Ascending aorta (tissue), 2 donors: ENCODE data around the gene TBXA2R. TPM values are rescaled to one million over a fixed set of nuclear protein-coding genes. Genes with fewer than 3 reads are reported as not detected.

Experiments used
- DNase-seq, 2 donors: peaks; one replicate each; pipeline ENCODE4 v3.0.0-alpha.2; 2019; ENCODE audit warnings: low spot score in 2 of 2
- H3K27ac ChIP-seq, 2 donors: fragments of 200-600 bp; sonication (generic); one replicate each; pipeline ENCODE4 v1.5.1; 2016 to 2017; ENCODE audit warnings: mild to moderate bottlenecking in 1 of 2
- H3K27me3 ChIP-seq: fragments of 200-600 bp; sonication (generic); one replicate; pipeline ENCODE4 v1.5.1; 2017
- H3K36me3 ChIP-seq, 2 donors: fragments of 200-600 bp; sonication (generic); one replicate each; pipeline ENCODE4 v1.5.1; 2016
- H3K4me1 ChIP-seq, 2 donors: fragments of 200-600 bp; sonication (generic); one replicate each; pipeline ENCODE4 v1.5.1; 2016 to 2017; ENCODE audit warnings: mild to moderate bottlenecking in 1 of 2
- H3K4me3 ChIP-seq, 2 donors: fragments of 200-600 bp; sonication (generic); one replicate each; pipeline ENCODE4 v1.5.1; 2016 to 2017; ENCODE audit warnings: mild to moderate bottlenecking in 1 of 2
- H3K9me3 ChIP-seq, 2 donors: fragments of 200-600 bp; sonication (generic); one replicate each; pipeline ENCODE4 v1.5.1; 2016
- intact Hi-C: fragments of 100-400 bp; cut with DNase I; formaldehyde crosslinking; loops from one replicate; pipeline ENCODE4 v1.15.1; 2023
- total RNA-seq: library from RNA; depleted of rRNA; stranded (reverse); fragments of >200 nt; gene quantifications from one replicate; pipeline ENCODE4 v1.1.0, GENCODE V29; 2016
- TF ChIP-seq, protein P1 (sequence below), 3 experiments: fragments of 200-600 bp in 2 of 3; fragments of 450-650 bp in 1 of 3; sonication (generic) in 2 of 3; IDR thresholded peaks; one replicate each; pipeline ENCODE4 v1.5.1; 2016 to 2019; ENCODE audit warnings: antibody characterized with exemption in 3 of 3, mild to moderate bottlenecking in 1 of 3, moderate library complexity in 1 of 3

The TBXA2R gene
- total RNA-seq, 1 donor from 2014 or later, result 37.8 TPM

DNA sequence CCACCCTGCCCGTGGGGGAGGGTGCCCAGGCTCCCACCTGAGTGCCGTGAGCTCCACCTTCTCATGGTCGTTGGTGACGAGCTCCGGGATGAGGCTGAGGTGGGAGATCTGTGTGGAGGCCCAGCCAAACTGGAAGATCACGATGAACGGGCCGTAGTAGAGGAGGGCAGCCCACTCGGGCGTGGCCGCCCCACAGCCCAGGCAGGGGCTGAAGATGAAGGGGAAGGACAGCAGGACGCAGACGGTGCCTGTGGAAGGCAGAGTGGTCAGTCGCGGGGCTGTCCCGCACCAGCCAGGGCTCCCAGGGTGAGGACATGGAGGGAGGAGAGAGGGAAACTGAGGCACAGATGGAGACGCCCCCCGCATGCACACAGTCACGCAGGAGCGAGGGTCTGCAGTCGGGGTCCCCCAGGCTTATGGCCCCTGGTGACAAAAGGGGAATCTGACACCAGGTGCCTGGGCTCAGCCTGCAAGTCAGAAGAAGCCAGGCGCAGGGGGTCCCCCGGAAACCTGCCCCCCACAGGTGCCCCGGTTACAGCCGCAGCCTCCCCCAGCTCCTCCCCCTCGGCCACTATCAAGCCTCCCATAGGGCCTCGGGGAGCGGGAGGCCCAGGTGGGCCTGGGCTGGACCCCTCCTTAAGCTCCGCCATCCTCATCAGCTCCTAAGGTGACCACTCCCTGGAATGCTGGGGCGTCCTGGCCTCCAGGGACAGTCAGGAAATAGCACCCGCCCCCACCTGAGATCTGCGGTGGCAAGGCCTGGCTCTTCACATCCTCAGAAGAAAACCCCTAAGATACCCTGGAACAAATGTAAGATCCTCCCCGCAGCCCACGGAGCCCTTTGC is 55.5 kb downstream of the TBXA2R start:
- Histone ChIP-seq H3K27me3 (no peaks in the 10 kb centered on the region), H3K27ac (no peak overlapping the region), H3K9me3 (no peaks in the 10 kb centered on the region), H3K36me3 (peaks cover 7 to 16% of the 10 kb centered on the region in 2 donors), H3K4me1 (peaks cover 4 to 12% of the 10 kb centered on the region in 2 donors), H3K4me3 (no peak overlapping the region)
- TF ChIP-seq, protein P1, sequence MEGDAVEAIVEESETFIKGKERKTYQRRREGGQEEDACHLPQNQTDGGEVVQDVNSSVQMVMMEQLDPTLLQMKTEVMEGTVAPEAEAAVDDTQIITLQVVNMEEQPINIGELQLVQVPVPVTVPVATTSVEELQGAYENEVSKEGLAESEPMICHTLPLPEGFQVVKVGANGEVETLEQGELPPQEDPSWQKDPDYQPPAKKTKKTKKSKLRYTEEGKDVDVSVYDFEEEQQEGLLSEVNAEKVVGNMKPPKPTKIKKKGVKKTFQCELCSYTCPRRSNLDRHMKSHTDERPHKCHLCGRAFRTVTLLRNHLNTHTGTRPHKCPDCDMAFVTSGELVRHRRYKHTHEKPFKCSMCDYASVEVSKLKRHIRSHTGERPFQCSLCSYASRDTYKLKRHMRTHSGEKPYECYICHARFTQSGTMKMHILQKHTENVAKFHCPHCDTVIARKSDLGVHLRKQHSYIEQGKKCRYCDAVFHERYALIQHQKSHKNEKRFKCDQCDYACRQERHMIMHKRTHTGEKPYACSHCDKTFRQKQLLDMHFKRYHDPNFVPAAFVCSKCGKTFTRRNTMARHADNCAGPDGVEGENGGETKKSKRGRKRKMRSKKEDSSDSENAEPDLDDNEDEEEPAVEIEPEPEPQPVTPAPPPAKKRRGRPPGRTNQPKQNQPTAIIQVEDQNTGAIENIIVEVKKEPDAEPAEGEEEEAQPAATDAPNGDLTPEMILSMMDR (IDR thresholded peaks at IDR 0.05), result no peak
- intact Hi-C loops, result no loop called here
- no peak for DNase-seq

DNA sequence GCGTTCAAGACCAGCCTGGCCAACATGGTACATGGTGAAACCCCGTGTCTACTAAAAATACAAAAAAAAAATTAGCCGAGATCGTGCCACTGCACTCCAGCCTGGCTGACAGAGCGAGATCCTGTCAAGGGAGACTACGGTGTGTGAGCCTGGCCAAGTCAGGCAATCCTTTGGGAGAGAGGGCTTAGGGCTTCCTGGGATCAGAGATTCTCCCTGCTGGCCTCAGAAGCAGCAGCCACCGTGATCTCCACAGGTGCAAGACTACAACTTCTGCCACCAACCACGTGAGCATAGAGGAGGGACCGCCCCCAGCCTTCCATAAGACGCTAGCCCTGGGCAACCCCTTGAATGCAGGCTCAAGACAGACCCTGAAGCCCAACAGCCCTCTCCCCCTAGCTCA is 56.9 kb downstream of the TBXA2R start:
- Histone ChIP-seq H3K9me3 (no peaks in the 10 kb centered on the region), H3K27ac (no peak overlapping the region), H3K36me3 (peaks cover 10 to 16% of the 10 kb centered on the region in 2 donors), H3K4me3 (no peak overlapping the region), H3K27me3 (no peaks in the 10 kb centered on the region), H3K4me1 (peaks cover 0 to 2% of the 10 kb centered on the region in 2 donors)
- TF ChIP-seq, protein P1 (IDR thresholded peaks at IDR 0.05), result no peak
- DNase-seq, result no peak
- intact Hi-C loops, result loop anchor here (5.0 kb wide), 1 partner anchor 152 kb away; the partner anchor contains the start of gene PIP5K1C

DNA sequence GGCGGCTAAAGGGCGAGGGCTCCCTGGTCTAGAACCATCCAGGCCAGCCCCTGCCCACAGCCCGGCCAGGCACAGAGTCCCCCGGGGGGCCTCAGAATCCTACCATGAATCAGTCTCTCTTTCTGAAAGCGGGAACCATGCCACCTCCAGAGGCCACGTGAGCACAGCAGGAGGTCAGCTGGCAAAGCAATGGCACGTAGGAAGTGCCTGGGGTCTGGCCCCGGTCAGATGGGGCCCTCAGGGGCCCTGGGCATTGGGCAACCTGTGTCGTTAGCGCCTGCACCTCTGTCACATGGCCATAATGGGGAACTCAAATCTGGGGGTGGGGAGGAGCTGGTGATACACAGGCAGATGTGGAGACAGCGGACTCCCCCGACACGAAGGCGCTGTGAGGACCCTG is 58.1 kb downstream of the TBXA2R start:
- intact Hi-C loops, result loop anchor here (5.0 kb wide), 1 partner anchor 154 kb away; the partner anchor contains the start of gene PIP5K1C
- H3K36me3 ChIP-seq, result peaks cover 16 to 20% of the 10 kb centered on the region in 2 donors
- TF ChIP-seq, protein P1 (IDR thresholded peaks at IDR 0.05), result no peak

DNA sequence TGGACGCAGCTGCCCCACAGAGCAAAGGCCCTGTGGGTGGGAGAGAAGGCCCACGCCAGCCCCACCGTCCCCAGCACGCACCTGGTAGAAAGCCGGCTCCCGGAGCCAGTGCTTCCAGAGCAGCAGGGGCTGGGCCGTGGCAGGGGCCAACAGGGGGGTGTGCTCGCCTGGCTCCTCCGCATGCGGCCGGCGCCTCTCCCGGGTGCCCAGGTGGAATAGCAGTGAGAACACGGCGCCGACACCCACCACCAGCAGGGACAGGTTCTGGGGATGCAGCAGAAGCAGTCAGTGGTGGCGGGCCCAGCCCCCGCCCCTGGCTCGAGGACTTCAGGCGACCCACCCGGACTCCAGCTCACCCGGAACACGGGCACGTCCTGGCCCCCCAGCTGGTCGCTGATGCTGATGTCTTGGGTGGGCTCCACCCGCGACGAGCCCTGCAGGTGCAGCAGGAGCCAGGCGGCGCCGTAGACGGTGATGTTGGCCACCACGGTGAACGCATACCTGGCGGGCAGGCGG is 58.9 kb downstream of the TBXA2R start:
- Histone ChIP-seq H3K4me1 (peaks cover 3 to 8% of the 10 kb centered on the region in 2 donors), H3K27ac (no peak overlapping the region), H3K27me3 (no peaks in the 10 kb centered on the region), H3K36me3 (peaks cover 16 to 20% of the 10 kb centered on the region in 2 donors), H3K9me3 (no peaks in the 10 kb centered on the region), H3K4me3 (no peak overlapping the region)
- no peak for DNase-seq
- TF ChIP-seq, protein P1 (IDR thresholded peaks at IDR 0.05), result no peak
- intact Hi-C loops, result loop anchor here (5.0 kb wide), 1 partner anchor 154 kb away; the partner anchor contains the start of gene PIP5K1C

More for the DNA sequence above, 58.1 kb downstream of the TBXA2R start:
- no peaks in the 10 kb centered on the region for H3K27me3 ChIP-seq
- no peak overlapping the region for H3K27ac ChIP-seq
- H3K4me3 ChIP-seq, result no peak overlapping the region
- DNase-seq, result no peak
- peaks cover 1 to 2% of the 10 kb centered on the region in 2 donors for H3K4me1 ChIP-seq
- H3K9me3 ChIP-seq, result no peaks in the 10 kb centered on the region

DNA sequence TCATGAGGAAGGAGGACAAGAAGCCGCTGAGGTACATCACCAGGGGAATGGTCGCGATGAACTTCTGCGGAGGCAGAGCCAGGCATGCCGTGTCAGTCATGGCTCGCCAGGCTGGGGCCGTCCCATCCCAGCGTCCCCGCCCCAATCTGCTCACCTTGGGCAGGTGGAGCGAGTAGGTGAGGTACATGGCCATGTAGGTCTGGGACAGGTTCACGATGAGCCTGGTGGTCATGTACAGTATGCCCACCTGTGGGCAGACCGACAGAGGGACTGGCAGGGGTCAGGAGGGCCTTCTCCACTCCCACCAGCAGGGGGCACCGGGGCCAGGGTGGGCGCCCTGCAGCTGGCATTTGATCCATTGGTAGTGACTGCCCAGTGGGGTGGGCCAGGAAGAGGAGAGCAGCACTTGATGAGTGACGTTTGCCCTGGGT is 59.4 kb downstream of the TBXA2R start:
- Histone ChIP-seq H3K27ac (no peak overlapping the region), H3K9me3 (no peaks in the 10 kb centered on the region), H3K27me3 (no peaks in the 10 kb centered on the region), H3K4me3 (no peak overlapping the region), H3K36me3 (peaks cover 16 to 20% of the 10 kb centered on the region in 2 donors), H3K4me1 (peaks cover 3 to 8% of the 10 kb centered on the region in 2 donors)
- intact Hi-C loops, result loop anchor here (5.0 kb wide), 1 partner anchor 155 kb away; the partner anchor contains the start of gene PIP5K1C
- no peak for DNase-seq
- TF ChIP-seq, protein P1 (IDR thresholded peaks at IDR 0.05), result peak; percentile 28 to 47 (median 43)
